Measurements from ENCODE around the gene SPINT2.
"Not testable (repeated sequence)": the region's sequence is repeated elsewhere in the genome, so short reads cannot be mapped to it uniquely, and the experiment has no call there.

Gene SPINT2

GRCh38 chr19:38243279-38243673 lies 21.1 kb upstream of the SPINT2 start:
- no peak for DNase-seq

- no peak for DNase-seq
Measured at GRCh38 chr19:38245826-38246498, 18.4 kb upstream of the SPINT2 start.

- no peak for DNase-seq
Measured at GRCh38 chr19:38247126-38247525, 17.2 kb upstream of the SPINT2 start.

GRCh38 chr19:38247734-38248268 lies 16.6 kb upstream of the SPINT2 start:
- DNase-seq = no peak

- DNase-seq = no peak
Measured at GRCh38 chr19:38248421-38248820, 16.0 kb upstream of the SPINT2 start.

GRCh38 chr19:38250428-38250820 lies 13.9 kb upstream of the SPINT2 start:
- no peak for DNase-seq

GRCh38 chr19:38250821-38251563 lies 13.4 kb upstream of the SPINT2 start:
- no peak for DNase-seq

- no peak for DNase-seq
Measured at GRCh38 chr19:38251564-38252051, 12.8 kb upstream of the SPINT2 start.

- DNase-seq = no peak
Measured at GRCh38 chr19:38252385-38252784, 12.0 kb upstream of the SPINT2 start.

GRCh38 chr19:38252941-38253691 lies 11.3 kb upstream of the SPINT2 start:
- no peak for DNase-seq

GRCh38 chr19:38253788-38254187 lies 10.6 kb upstream of the SPINT2 start:
- no peak for DNase-seq

- DNase-seq = no peak
Measured at GRCh38 chr19:38255383-38256014, 8.9 kb upstream of the SPINT2 start.

- DNase-seq = not testable (repeated sequence)
Measured at GRCh38 chr19:38261942-38262341, 2.4 kb upstream of the SPINT2 start.

GRCh38 chr19:38262585-38263268 lies 1.6 kb upstream of the SPINT2 start:
- no peak for DNase-seq

- peak; percentile 84 for DNase-seq
Measured at GRCh38 chr19:38263689-38264485, 486 bp upstream of the SPINT2 start.

- DNase-seq = no peak
Measured at GRCh38 chr19:38265213-38265861, 964 bp downstream of the SPINT2 start.

GRCh38 chr19:38265921-38266429 lies 1.6 kb downstream of the SPINT2 start:
- DNase-seq = no peak

GRCh38 chr19:38266981-38267597 lies 2.7 kb downstream of the SPINT2 start:
- DNase-seq = peak; percentile 69

- no peak for DNase-seq
Measured at GRCh38 chr19:38267761-38268483, 3.5 kb downstream of the SPINT2 start.

All from 8988T (cell line).